Fibroblast of skin of right biceps (primary cell): ENCODE measurements around the gene DERL2.

ENCODE experiments used
- DNase-seq: peaks from one replicate; pipeline ENCODE4 v3.0.0-alpha.2; 2013

Gene DERL2

DNA sequence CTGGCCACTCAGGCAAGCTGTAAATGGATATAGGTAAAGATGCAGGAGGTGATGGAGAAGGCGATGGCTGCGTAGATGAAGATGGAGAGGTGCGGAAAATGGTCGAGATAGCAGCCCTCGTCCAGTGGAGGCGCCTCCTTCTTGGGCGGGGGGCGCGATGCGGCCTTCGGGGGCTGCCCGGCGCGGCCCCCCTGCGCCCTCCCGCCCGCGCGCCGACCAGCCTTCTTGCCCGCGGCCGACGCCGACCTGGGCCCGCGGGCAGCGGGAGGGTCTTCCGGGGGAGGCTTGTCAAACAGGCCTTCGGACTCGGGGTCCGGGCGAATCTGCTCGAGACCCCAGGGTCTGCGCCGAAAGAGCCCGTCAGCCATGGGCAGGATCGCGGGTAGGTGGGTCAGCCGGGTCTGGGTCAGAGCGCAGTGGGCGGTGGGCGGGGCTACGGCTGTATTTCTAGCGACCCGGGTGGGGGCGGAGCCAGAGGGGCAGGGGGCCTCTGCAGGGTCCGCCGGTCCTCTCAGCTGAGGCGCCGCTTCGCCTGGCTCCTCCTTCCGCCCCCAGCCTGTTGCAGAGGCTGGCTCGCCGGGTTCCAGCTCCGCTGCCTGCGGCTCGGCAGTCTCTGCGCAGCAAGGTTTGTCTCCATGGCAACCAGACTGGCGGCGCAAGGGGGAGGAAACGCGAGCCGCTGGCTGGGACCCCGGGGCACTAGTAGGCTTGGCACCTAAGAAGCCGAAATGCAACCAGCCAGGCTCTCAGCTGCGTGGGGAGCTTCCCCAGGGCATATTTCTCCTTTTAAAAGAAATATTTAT, 14.8 kb upstream of the DERL2 start:
- DNase-seq: peak; percentile 89

- no peak for DNase-seq
Observed at GRCh38 chr17:5500247-5500588, 14.2 kb upstream of the DERL2 start.

DNA sequence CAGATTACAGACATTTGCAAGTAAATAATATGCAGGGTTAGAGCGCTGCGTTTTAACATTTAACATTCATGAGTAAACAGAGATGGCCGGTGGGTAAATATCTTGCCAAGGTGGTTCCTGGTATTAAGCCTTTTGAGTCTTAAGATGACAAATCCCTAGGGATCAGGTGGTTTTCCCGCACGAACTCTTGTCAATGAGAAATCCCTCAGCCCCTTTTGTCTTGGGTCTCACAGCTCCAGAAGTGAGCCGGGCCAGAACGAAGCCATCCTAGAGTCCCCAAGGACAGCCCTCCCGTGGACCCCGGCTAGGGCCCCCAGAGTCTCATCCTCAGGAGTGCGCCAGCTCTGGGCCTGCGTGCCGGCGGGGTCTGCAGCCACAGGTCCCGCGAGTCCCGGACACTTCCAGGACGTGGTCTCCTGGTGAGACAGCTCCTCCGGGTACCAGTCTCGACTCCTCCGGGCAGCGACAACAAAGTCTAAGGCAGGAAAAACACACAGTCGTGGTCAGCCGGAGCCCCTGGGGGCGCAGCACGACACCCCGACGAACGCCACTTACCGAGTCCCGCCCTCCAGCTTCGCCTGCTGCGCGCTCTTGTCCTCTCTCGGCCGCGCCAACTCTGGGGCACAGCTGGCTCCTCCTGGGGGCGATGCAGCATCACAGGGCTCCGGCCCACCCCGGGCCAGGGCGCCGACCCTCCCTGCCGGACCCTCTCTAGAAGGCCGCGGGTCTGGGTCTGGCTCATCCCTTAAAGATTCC, 13.7 kb upstream of the DERL2 start:
- no peak for DNase-seq

GRCh38 chr17:5492970-5493369, 7.0 kb upstream of the DERL2 start:
- no peak for DNase-seq

GRCh38 chr17:5488752-5489151, 2.8 kb upstream of the DERL2 start:
- no peak for DNase-seq

DNA sequence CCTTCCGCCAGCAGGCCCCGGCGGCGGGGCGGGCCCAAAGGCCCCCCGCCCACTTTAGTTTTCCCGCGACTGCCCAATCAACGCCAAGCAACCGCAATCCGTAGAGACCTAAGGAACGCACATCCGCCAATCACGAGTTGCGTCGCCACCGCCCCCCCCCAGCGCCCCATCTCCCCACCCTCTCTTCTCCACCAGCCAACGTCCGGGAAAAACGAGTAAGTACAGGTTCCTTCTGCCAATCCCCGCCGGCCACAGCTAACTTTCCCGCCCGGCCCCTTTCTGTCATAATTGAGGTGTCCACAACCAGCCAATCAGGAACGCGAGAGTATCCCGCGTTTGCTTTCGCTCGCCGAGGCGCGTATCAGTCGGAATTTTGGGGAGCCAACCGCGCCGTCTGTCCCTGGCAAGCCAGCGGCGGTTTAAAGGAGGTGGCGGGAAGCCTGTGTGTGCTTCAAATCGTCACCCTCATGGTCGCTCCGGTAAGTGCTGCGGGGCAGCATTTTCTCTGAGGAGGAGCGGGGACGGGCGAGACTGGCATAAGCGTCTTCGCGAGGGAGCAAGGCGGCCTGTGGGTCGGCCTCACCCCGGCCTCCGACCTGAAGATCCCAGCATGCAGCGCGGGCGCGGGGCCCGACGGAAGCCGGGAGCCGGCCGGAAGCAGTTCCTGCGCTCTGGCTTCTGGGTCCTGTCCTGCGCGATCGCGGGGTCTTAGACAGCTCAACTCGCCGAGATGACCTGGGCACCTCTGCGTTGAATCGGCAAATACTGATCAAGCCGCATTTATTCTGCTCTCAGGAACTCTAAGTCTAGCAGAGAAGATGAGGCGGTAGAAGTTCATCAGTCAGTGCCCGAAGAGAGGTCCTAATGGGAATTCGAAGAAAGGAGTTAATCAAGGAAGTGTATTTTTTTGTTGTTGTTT, 487 bp upstream of the DERL2 start, which contains the start of gene MIS12:
Gene MIS12, plus strand, starts transcription at position 361 of the 919 bp plus-strand sequence. CDS start 2,297 bp downstream, outside the sequence.
- peak; percentile 100 for DNase-seq

GRCh38 chr17:5481451-5481850, 4.5 kb downstream of the DERL2 start:
- no peak for DNase-seq

- no peak for DNase-seq
Observed at GRCh38 chr17:5480962-5481361, 5.0 kb downstream of the DERL2 start.

GRCh38 chr17:5478992-5479391, 7.0 kb downstream of the DERL2 start:
- no peak for DNase-seq

DNA sequence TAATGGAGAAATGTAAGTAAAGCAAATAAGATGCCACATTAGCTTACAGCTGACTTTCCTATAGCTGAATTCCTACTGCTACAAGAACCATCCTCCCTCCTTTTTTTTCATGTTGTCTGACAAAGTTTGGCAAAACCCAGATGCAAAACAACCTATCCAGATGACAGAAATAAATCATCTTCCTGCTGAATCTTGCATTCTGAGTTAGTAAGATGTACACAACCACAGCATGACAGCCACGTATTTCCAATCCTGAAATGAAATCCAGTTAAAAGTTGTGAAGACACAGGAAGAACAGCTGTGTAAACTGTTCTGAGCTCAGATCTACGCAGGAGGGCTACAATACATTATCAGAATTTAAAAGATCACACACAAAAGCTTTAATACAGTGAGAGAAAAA, 12.1 kb downstream of the DERL2 start:
- no peak for DNase-seq

- DNase-seq: no peak
Observed at GRCh38 chr17:5472511-5472910, 13.5 kb downstream of the DERL2 start.

GRCh38 chr17:5468075-5468473, 17.9 kb downstream of the DERL2 start:
- no peak for DNase-seq

- no peak for DNase-seq
Observed at GRCh38 chr17:5467416-5467815, 18.6 kb downstream of the DERL2 start.

DNA sequence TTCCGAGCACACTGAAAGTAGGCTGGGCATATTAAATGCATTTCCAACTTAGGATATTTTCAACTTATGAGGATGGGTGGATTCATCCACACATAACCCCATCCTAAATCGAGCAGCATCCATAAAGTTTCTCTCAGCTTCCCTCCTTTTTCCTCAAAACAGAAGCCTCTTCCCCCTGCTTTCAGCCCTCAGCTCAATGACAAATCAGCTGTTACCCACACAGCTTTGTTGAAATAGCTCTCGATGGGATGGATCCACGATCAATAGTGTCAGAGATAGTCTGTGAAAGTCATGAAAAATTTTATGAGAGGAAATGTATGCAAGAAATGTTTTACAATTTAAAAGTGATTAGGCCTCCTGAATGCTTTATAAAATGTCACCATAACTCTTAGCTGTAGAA, 19.7 kb downstream of the DERL2 start:
- DNase-seq: no peak

DNA sequence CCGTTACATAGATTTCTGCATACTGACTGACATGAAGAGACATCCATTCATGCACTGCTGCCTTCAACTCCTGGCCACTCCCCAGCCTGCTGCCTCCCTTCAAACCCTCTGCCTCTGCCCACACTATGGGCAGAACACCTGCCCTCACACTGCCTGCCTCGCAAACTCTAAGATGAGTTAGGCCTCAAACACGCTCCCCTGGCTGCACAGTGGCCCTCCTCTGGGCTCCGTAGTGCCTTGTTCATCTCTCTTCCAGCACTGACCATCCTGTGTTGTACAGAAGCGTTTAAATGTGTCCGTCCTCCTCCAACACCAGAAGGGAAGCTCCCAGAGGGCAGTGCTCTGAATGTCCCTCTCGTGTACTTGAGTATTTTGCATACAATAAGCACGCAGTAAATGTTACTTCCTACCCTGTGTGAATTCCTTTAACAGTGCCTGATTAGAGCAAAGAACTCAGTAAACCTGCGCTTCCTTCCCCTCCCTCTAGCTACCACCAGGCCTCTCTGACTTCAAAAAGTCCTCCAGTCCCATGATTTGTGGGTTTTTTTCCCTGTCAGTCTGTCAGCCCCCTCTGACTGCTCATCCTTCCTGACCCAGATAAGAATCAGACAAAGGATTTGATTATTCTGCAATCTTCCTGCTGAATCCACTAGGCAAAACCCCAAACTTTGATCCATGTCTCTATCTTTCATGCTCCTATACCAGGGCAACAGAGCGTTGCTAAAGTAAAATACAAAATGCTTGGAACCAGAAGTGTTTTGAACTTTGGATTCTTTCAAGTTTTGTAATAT, 21.1 kb downstream of the DERL2 start:
- DNase-seq: no peak

DNA sequence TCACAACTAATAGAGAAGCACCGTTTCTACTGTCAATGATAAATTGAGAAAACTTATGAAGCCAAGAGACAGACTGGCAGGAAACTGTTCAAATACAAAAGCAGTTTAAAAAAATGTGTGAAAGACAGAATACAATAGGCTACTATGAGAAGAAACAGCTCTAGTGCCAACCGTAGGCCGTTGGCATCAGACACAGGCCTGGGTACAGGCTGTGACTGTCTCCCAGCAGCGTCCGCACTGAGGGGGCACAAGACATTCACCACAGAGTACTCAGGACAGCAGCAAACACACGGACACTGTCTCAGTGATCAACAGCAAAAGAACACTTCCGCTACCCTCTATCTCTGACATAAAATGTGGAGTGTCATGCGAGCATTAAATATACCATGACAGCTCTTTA, 39.2 kb downstream of the DERL2 start:
- no peak for DNase-seq

GRCh38 chr17:5444209-5444608, 41.8 kb downstream of the DERL2 start:
- no peak for DNase-seq

GRCh38 chr17:5443728-5444127, 42.2 kb downstream of the DERL2 start:
- no peak for DNase-seq

DNA sequence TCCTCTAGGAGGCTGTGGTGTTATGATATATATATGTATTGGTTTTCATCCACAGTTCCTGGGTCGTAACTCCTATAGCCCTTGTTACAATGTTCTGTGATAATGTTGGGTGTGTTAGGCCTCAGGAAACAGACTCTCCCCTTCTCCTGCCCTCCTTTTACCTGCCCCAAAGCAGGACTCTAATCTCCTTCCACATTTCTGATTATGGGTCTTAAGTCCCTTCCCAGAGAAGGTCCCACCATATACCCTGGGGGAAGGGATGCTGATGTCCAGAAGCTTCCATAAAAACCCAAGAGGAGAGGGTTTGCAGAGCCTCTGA, 46.6 kb downstream of the DERL2 start:
- DNase-seq: no peak

- peak; percentile 87 for DNase-seq
Observed at GRCh38 chr17:5438716-5439445, 47.1 kb downstream of the DERL2 start, which contains the start of gene C1QBP. C1QBP (minus strand) TSS chr17:5439155; CDS start chr17:5439073, 82 bp downstream.

GRCh38 chr17:5437721-5438317, 48.2 kb downstream of the DERL2 start:
- peak; percentile 50 for DNase-seq
